NB4 (cell line): ENCODE measurements around the gene CXXC5.
"Not testable (repeated sequence)": the region's sequence is repeated elsewhere in the genome, so short reads cannot be mapped to it uniquely, and the experiment has no call there.

Experiments used
- DNase-seq: peaks from one replicate; pipeline ENCODE4 v3.0.0; 2010; ENCODE audit warnings: low read depth
- H3K4me3 ChIP-seq: one replicate; pipeline ENCODE4 v1.5.1; 2011; ENCODE audit warnings: mild to moderate bottlenecking, low read depth, low read length, moderate library complexity
- MYC ChIP-seq: IDR thresholded peaks from 2 replicates; pipeline ENCODE4 v1.6.1; 2011; ENCODE audit warnings: low read depth, low read length
- POLR2A ChIP-seq: IDR thresholded peaks from 2 replicates; pipeline ENCODE4 v1.6.1; 2011; ENCODE audit warnings: mild to moderate bottlenecking; ENCODE audit not compliant: insufficient read length; ENCODE audit errors: extremely low read depth
- TF ChIP-seq, protein P1 (sequence below): IDR thresholded peaks from 2 replicates; pipeline ENCODE4 v1.6.1; 2011; ENCODE audit warnings: low read depth, low read length
- TF ChIP-seq, protein P2 (sequence below): IDR thresholded peaks from one replicate; pipeline ENCODE4 v1.5.1; 2012; ENCODE audit warnings: low read depth, low read length

The CXXC5 gene

DNA sequence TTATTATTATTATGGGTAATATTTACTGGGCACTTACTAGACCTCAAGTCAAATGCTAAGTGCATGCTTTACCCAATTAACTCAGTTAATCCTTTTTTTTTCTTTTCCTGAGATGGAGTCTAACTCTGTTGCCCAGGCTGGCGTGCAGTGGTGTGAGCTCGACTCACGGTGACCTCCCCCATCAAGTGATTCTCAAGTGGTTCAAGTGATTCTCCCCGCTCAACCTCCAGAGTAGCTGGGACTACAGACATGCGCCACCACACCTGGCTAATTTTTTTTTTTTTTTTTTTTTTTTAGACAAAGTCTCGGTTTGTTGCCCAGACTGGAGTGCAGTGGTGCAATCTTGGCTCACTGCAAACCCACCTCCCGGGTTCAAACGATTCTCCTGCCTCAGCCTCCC is 69.1 kb downstream of the CXXC5 start:
- H3K4me3 ChIP-seq: no peak overlapping the region
- DNase-seq: no peak
- TF ChIP-seq, protein P1, sequence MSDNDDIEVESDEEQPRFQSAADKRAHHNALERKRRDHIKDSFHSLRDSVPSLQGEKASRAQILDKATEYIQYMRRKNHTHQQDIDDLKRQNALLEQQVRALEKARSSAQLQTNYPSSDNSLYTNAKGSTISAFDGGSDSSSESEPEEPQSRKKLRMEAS: no peak
- TF ChIP-seq POLR2A: no peak
- TF ChIP-seq, protein P2, sequence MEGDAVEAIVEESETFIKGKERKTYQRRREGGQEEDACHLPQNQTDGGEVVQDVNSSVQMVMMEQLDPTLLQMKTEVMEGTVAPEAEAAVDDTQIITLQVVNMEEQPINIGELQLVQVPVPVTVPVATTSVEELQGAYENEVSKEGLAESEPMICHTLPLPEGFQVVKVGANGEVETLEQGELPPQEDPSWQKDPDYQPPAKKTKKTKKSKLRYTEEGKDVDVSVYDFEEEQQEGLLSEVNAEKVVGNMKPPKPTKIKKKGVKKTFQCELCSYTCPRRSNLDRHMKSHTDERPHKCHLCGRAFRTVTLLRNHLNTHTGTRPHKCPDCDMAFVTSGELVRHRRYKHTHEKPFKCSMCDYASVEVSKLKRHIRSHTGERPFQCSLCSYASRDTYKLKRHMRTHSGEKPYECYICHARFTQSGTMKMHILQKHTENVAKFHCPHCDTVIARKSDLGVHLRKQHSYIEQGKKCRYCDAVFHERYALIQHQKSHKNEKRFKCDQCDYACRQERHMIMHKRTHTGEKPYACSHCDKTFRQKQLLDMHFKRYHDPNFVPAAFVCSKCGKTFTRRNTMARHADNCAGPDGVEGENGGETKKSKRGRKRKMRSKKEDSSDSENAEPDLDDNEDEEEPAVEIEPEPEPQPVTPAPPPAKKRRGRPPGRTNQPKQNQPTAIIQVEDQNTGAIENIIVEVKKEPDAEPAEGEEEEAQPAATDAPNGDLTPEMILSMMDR: no peak
- TF ChIP-seq MYC: no peak

DNA sequence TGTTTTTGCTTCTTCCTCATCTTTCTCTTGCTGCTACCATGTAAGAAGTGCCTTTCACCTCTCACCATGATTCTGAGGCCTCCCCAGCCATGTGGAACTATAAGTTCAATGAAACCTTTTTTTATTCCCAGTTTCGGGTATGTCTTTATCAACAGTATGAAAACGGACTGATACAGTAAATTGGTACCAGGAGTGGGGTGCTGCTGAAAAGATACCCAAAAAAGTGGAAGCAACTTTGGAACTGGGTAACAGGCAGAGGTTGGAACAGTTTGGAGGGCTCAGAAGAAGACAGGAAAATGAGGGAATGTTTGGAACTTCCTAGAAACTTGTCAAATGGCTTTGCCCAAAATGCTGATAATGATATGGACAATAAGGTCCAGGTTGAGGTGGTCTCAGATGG is 70.3 kb downstream of the CXXC5 start:
- H3K4me3 ChIP-seq, DNase-seq: not testable (repeated sequence)

DNA sequence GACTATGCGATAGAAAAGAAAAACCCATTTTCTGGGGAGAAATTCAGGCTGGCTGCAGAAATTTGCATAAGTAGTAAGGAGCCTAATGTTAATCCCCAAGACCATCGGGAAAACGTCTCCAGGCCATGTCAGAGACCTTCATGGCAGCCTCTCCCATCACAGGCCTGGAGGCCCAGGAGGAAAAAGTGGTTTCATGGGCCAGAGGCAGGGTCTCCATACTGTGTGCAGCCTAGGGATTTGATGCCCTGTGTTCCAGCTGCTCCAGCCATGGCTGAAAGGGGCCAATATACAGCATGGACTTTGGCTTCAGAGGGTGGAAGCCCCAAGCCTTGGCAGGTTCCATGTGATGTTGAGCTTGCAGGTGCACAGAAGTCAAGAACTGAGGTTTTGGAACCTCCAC is 71.8 kb downstream of the CXXC5 start:
- not testable (repeated sequence) for H3K4me3 ChIP-seq, DNase-seq

DNA sequence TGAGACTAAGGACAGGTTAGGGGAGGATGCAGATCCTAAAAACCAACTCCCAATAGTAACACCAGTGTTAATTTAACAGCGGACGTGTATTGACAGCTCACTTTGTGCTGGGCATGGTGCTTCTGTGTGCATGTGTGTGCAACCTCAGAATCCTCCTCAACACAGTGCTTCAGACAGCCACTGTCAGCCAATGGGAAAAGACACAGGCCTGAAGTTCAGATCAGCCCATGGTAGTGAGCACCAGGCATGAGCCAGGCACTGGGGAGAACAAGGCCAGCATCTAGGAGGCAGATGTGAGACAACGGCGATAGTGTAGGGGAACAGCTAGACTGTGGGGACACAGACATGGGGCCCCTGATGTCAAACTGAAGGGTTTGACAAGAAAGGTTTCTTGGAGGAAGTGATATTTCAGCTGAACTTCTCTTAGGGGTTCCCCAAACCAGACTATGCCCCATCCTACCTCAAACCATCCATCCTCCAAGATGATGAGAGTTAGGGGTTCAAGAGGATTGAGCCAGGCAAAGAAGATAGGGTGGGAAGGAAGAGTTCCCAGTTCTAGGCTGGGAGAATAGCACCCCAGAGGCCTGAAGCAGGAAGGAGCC is 75.9 kb downstream of the CXXC5 start:
- DNase-seq: no peak
- no peak for TF ChIP-seq MYC
- no peak for TF ChIP-seq POLR2A
- TF ChIP-seq, protein P1: no peak
- TF ChIP-seq, protein P2: no peak
- H3K4me3 ChIP-seq: no peak overlapping the region

DNA sequence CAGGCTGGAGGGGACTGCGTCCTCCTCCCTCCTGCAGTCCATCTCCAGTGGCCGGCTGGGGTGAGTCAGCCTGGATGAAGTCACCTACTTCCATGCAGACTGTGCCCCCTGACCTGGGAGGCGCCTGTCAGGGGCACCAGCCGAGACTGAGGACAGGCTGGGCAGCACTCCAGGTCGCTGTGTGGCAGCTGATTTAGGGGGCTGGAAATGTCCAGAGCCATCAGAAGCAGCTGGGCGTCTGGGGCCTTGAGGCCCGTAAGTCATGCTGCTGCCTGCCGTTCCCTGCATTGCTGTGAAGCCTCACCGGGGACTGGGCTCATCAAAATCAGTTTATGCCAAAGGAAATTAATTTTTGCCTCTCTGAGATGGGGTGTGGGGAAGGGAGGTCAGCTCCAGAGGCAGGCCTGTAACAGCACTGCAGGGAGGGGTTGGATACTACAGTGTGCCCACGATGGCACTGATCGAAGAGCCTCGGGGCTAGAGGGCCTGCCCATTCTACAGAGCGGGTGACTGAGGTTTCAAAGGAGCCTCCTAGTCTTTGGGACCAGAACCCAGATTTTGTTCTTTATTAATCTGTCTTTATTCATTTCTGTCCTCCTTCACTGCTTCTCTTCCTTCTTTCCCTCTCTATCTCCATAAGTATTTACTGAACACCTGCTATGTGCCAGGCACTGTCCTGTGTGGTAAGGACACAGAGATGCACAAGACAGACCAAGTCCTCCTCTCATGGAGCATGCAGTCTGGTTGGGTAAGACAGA is 77.1 kb downstream of the CXXC5 start:
- no peak overlapping the region for H3K4me3 ChIP-seq
- no peak for DNase-seq
- TF ChIP-seq, protein P2: no peak
- TF ChIP-seq, protein P1: no peak

DNA sequence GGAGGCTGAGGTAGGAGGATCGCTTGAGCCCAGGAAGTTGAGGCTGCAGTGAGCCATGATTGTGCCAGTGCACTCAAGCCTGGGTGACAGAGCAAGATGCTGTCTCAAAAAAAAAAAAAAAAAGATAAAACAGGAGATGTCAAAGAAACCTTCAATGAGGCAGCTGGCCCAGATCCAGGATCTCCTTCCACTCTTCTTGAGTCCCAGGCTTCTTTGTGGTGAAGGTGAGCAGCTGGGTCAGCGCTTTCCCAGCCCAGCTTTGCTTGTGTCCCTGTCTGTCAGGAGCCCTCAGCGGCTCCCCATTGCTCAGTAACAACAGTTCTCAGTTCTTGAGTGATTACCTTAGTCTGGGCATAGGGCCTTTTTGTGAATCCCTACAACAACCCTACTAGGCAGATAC is 78.1 kb downstream of the CXXC5 start:
- no peak for DNase-seq
- TF ChIP-seq MYC: no peak
- TF ChIP-seq, protein P1: no peak
- no peak for TF ChIP-seq POLR2A
- TF ChIP-seq, protein P2: no peak
- no peak overlapping the region for H3K4me3 ChIP-seq

DNA sequence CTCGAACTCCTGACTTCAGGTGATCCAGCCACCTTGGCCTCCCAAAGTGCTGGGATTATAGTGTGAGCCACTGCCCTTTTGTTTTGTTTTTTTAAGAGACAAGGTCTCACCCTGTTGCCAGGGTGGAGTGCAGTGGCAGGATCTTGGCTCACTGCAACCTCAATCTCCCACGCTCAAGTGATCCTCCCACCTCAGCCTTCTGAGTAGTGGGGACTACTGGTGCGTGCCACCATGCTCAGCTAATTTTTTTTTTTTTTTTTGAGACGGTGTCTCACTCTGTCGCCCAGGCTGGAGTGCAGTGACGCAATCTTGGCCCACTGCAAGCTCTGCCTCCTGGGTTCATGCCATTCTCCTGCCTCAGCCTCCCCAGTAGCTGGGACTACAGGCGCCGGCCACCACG is 79.5 kb downstream of the CXXC5 start:
- H3K4me3 ChIP-seq, DNase-seq: not testable (repeated sequence)
